ENCODE data around the gene ATP1A1.

Gene ATP1A1

DNA sequence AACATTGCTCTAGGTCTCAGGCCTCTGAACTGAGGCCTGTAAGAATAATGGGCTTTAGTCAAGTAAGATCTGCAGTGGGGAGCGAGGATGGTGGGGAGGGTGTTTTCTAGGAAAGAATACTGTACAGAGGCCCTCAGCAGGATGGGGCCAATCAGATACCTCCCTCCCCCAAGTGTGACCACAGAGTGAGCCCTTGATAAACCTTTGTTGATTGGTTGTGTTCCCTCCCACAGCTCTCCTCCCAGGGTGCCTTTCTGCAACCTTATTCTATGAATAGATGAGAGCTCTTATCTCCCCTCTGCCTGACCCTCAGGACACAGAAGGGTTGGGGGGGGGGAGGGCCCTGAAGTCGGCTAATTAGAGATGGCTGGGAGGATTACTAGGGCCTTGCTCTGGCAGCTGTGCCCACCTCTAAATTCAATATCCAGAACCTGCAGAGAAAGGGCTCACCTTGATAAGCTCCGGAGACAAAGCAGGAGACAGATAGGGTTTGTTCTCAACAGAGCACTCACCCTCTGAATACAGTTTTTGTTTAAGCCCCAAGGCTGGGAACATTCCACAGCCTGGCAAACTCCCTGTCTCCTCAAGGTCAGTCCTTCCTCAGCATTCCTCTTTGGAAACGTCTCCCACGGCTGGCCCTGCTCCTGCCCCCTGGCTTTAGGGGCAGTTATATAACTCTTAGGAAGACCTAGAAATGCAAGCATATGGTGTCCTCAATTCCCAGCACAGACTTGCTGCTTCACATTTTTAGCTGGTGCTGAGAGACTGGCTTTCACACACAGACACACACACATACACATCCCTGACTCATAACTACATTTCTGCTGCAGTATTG, 42.9 kb downstream of the ATP1A1 start:
- DNase-seq = no peak

DNA sequence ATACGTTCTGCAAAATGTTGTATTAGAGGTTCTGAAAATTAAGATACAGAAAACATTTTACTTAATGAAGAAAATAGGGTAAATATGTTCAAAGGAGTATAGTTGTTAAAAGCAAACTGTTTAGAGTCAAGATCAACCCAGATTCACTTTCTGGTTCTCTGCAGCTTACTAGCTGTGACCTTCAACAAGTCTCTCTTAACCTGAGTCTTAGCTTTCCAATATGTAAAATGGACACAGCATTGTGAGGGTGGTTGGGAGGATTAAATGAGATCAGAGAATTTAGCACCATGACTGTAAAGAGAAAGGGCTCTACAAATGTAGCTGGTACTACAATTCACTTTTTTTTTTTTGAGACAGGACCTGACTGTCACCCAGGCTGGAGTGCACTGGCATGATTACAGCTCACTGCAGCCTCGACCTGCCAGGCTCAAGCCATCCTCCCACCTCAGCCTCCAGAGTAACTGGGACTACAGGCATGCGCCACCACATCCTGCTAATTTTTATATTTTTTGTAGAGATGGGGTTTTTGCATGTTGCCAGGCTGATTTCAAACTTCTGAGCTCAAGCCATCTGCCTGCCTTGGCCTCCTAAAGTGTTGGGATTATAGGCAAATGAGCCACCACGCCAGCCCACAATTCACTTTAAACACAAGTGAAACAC, 43.9 kb downstream of the ATP1A1 start:
- DNase-seq = no peak

- DNase-seq = no peak
Measured at GRCh38 chr1:116417678-116418077, 44.6 kb downstream of the ATP1A1 start.

DNA sequence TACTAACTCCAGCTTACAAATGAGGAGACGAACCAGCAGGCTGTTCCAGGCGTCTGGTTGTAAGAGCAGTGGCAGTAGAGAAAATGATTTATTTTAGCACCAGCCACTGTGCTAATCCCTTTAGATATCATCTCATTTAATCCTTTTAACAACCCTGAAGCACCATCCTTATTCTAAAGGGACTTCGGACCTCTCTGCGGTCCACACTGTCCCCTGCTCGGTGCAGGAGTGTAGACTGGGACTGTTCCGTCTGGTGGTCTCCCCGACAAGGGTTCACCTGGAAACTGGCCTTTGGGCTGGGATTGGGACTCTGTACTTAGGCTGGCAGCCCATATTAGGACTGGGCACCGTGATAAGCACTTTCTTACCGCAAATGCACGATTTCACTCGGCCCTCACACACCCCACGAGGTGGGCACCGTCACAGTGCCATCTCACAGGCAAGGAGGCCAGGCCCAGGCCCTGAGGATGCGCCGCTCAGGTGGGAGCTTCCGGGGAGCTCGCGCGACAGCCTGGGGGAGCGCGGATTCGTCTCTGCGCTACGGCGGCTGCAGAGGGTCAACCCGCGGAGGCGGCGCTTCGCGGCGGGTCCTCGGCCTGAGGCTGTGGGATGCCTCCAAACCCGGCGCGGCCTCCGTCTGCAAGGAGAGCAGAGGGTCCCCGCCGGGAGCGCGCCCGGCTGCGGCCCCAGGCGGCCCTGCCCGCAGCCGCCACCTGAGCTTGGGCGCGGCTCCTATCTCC, 45.2 kb downstream of the ATP1A1 start:
- peak; percentile 89 for DNase-seq

GRCh38 chr1:116420417-116421200, 47.6 kb downstream of the ATP1A1 start:
- DNase-seq = no peak

- no peak for DNase-seq
Measured at GRCh38 chr1:116424438-116424837, 51.4 kb downstream of the ATP1A1 start.

GRCh38 chr1:116424863-116425262, 51.8 kb downstream of the ATP1A1 start:
- no peak for DNase-seq

- DNase-seq = no peak
Measured at GRCh38 chr1:116425987-116426386, 52.9 kb downstream of the ATP1A1 start.

DNA sequence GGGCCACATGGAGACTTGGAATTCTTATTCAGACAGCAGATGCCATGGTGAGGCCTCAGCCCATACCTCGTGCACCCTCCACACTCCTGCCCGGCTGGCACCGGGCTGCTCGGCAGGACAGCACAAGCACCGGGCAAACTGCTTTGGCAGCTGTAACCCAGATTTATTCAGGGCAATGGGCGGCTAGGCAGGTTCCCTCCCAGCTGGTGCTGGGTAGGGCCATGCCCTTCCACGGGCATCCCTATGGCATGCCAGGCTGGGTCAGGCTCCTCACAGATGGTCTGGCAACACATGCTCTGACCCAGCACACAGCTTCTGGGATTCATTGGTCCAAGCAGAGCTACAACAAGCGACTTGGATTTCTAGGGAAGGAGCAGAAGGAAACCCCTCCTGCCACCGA, 53.4 kb downstream of the ATP1A1 start:
- DNase-seq = no peak

DNA sequence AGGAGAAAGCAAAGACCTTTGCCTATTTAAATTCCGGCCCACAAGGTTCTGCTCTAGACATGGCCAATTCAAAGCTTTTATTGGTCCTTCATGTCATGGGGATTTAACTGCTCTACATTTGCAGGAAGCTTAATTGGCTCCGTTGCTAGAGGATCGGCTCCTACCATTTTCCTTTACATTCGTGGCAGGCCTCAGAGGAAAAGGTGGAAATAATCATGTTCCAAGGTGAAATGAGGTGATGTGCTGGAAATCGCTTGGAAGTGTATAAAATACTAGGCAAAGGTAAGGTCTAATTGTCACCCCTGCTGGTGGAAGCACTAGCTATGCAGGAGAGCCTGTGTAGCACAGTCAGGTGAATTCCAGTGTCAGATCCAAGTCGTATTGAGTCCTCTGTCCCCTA, 55.5 kb downstream of the ATP1A1 start:
- no peak for DNase-seq

DNA sequence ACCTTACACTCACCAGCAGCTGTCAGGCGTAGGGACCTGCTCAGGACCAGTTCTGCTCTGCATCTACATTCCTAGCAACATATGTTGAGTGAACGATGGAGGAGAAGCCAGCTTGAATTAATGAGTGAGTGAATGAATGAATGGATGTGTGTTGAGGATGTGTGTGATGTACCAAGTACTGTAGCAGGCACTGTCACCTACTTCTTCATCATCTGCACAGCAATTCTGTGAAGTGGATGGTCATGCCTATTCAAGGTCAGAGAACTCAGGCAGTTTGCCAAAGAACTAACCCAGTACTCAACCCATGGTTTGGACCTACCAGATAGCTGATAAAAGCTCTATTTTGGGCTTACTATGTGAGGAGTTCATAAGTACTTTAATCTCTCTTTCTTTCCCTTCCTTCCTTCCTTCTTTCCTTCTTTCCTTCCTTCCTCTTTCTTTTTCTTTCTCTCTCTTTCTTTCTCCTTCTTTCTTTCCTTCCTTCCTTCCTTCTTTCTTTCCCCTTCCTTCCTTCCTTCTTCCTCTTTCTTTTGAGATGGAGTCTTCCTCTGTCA, 56.9 kb downstream of the ATP1A1 start:
- no peak for DNase-seq

DNA sequence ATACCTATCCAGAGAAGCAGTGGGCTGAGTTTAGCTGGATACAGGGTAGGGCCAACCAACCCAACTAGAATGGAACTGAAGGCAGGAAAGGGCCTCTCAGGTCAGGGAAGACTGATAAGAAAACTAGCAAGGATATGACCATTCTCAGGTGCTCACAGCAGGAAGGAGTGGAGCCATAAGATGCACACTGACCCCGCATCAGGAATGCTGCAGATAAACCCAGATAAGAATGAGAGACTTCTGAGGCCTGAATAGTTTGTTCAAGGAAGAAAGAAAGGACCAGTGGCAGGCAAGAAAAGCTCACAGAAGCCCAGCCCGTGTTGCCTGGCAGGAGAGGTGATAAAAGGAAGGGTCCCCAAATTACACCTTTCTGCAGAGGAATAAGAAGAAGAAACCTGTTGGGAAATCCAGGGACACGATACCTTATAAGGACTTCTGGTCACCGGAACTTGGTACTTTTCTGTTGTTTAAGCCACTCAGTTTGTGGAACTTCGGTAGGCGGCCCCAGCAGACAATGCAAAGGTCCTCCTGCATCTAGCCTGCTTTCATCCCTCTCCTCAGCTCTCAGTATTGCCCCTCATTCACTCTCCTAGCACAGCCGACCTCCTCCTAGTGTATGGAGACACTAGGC, 58.9 kb downstream of the ATP1A1 start:
- DNase-seq = no peak

- no peak for DNase-seq
Measured at GRCh38 chr1:116432655-116433265, 59.7 kb downstream of the ATP1A1 start.

GRCh38 chr1:116433275-116434257, 60.5 kb downstream of the ATP1A1 start:
- no peak for DNase-seq

- no peak for DNase-seq
Measured at GRCh38 chr1:116434849-116435248, 61.8 kb downstream of the ATP1A1 start.

- DNase-seq = no peak
Measured at GRCh38 chr1:116435806-116436610, 63.0 kb downstream of the ATP1A1 start.

GRCh38 chr1:116436611-116436970, 63.5 kb downstream of the ATP1A1 start:
- DNase-seq = no peak

DNA sequence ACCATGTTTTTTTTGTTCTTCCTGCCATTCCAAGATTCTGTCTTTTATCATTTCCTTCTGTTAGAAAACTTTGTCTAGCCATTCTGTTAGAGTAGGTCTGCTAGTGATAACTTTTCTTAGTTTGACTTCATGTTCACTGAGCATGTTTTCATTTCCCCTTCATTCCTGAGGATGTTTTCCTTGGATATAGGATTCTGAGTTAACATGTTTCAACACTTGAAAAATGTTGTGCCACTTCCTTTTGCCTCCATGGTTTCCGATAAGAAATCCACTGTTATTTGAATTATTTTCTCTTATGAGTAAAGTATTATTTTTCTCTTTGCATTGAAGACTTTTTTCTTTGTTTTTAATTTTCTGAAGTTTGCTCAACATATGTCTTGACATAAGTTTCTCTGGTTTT, 66.7 kb downstream of the ATP1A1 start:
- DNase-seq = no peak

DNA sequence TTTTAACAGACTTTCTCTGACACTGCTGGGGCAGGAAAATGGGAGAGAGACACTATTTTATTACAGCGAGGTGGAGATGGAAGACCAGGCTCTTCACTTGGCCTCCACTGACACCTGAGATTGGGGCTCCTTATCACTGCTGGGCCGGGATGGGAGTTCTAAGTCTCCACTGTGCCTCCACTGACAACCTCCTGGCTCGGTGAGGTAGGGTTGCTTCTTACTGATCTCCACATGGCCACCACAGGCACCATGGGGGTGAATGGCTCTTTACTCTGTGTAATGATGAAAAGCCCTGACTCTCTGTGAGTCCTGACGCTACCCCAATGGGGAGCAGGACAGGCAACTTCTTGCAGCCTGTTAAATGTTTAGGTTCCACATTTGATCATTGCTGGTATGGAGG, 67.7 kb downstream of the ATP1A1 start:
- DNase-seq = no peak

DNA sequence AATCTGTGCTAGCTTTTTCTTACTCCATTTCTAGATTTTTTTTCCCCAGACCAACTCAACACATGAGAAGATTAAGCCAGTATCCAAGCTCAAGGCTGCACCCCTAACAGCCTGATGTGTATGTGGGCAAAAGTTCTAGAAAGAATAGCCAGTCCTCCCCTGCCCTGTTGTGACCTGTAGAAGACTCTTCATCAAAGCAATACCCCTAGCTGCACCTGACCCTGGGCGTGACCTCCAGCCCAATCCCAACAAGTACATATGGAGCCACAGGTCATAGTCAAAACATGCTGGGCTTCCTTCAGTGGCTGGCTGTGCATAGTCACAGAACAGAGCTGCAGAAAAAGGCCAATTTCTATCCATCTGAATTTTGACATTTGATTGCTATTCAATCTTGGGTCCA, 72.5 kb downstream of the ATP1A1 start:
- no peak for DNase-seq
